Hepatocyte (in vitro differentiated cells): ENCODE data around the gene GAS6.

Source experiments
- CTCF ChIP-seq: fragments of 200-600 bp; sonication (generic); IDR thresholded peaks from 2 replicates; pipeline ENCODE4 v1.5.1; 2016; ENCODE audit warnings: antibody characterized with exemption, mild to moderate bottlenecking; ENCODE audit not compliant: poor library complexity
- EZH2 ChIP-seq: fragments of 200-600 bp; sonication (generic); IDR thresholded peaks from 2 replicates; pipeline ENCODE4 v1.6.1; 2016; ENCODE audit warnings: antibody characterized with exemption, mild to moderate bottlenecking, borderline replicate concordance

DNA sequence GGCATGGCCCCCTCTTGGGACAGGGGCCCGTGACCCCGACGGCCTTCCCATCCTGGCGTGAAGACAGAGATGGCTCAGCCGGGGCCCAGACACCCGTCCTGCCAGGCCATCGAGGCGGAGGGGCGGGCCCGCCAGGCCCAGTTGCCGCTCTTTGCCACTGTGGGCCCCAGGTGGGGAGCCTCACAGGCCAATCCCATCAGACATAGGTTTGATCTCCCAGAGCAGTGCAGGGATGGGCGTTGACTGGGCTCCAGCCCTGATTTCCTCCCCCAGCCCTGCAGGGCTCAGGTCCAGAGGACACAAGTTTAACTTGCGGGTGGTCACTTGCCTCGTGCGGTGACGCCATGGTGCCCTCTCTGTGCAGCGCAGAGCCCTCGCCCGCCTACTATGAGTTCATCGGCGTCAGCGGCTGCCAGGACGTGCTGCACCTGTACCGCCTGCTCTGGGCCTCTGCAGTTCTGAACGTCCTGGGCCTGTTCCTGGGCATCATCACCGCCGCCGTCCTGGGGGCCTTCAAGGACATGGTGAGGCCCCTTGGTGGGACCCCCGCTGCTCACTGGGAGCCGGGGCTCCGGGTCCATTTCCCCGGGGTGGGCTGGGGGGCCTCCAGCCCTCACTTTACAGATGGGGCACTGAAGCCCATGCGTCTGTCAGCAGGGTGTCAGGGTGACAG lies 62.5 kb downstream of the GAS6 start:
- TF ChIP-seq EZH2 (no peak), CTCF (no peak)
